SH-SY5Y (cell line): ENCODE measurements around the gene FOXP1.

ENCODE experiments used
- GATA2 ChIP-seq: IDR thresholded peaks from 2 replicates; pipeline ENCODE4 v1.6.1; 2011; ENCODE audit warnings: mild to moderate bottlenecking, low read depth, low read length
- GATA3 ChIP-seq: IDR thresholded peaks from 2 replicates; pipeline ENCODE4 v1.6.1; 2011; ENCODE audit warnings: low read depth, mild to moderate bottlenecking, low read length, moderate library complexity

Gene FOXP1

DNA sequence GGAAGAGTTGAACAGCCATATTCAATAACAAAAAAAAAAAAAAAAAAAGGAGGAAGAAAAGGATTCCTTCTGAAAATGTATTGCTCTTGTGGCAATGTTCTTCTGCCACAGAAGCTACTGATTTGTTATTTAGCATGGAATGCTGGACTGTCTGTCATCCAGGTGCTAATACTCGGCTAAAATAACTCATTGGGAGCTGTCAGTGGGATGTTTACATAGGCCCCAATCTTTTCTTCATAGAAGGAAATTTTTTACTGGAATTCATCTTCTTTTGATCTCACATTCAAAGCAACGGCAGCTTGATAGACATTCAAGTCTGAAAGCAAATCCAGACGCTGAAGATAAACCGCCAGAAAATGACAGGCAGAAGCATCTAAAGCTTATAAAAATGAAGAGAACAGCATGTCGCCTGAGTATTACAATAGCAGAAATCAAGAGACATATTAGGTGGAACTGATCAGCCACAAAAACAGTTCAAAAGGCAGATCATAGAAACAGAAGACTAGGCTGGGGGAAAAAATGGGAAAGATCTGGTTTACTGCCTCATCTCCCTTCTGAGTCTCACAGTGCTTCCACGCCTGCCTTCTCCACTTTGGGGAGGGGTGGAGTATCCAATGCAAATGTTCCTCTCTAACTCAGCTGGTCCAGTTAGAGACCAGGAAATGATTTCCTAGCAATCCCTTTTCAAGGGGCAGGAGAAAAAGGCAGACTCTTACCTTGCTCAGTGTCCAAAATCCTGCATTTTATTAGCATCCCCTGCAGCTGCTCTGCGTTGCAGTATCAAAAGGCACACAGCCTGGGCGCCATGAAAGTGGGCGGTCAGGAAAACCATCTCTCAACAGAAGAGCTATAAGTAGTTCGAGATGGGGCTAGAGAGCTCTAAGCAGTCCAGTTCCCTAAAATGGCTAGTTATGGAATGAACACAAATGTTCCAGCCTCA is 451.9 kb downstream of the FOXP1 start:
- TF ChIP-seq GATA2 (no peak), GATA3 (no peak)

DNA sequence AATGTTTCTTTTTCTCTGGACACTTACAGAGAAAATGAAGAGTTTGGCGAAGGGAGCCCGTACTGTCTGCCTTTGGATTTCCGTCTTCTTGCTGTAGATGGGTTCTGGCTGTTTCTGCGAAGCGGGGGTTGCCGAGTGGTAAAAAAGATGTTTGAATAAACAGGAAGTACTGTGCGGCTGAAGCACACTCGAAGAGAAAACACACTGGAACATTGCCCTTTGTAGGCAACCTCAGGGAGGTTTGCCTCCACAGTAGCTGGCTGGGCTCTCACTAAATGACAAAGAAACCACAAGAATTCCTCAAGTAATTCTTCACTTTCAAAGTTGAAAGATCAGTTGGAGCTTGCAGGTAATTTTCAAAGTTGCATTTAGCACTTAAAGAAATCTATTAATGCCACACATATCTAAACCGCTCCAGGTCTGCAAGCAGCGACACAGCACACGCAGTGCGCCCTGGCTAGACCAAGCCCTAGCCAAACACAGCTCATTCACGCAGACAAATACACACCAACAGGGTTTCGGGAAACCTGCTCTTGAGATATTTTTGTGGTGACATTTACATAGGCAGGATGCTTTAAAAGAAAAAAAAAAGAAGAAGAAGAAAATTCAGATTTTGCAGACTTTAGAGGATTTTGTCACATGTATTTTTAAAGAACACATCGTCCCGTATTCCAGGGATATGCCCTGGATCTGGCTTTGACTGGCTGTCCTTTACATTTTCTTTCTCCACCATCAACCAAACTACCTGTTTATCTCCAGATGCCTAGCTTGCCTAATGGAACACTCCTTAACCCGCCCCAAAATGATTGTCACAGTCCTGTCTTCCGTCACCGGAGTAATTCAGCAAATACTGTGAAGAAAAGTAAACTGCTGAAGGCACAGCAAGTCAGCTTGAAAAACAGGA is 452.8 kb downstream of the FOXP1 start:
- TF ChIP-seq GATA2 (no peak), GATA3 (no peak)

GRCh38 chr3:71129611-71130431 is 453.7 kb downstream of the FOXP1 start:
- TF ChIP-seq GATA2 (no peak), GATA3 (no peak)

GRCh38 chr3:71128961-71129360 is 454.6 kb downstream of the FOXP1 start:
- TF ChIP-seq GATA3 (no peak), GATA2 (no peak)

GRCh38 chr3:71127844-71128243 is 455.7 kb downstream of the FOXP1 start:
- TF ChIP-seq GATA2 (no peak), GATA3 (no peak)

GRCh38 chr3:71127052-71127831 is 456.3 kb downstream of the FOXP1 start:
- no peak for TF ChIP-seq GATA2
- no peak for TF ChIP-seq GATA3

DNA sequence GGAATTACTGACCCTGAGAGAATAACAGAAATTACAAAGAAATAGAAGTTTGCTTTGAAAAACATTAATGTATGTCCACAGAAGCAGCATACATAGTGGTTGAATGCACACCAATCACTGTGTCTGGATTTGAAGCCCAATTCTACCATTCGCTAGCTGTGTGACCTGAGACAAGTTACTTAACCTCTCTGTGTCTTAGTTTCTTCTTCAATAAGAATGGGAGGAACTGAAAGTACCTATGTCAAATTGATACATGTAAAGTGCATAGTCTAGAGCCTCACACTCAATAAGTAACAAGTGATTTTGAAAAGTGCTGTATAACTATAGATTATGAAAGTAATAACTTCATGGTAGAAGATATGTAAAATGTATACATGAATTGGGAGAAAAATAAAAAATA is 457.8 kb downstream of the FOXP1 start:
- TF ChIP-seq GATA2 (no peak), GATA3 (no peak)

DNA sequence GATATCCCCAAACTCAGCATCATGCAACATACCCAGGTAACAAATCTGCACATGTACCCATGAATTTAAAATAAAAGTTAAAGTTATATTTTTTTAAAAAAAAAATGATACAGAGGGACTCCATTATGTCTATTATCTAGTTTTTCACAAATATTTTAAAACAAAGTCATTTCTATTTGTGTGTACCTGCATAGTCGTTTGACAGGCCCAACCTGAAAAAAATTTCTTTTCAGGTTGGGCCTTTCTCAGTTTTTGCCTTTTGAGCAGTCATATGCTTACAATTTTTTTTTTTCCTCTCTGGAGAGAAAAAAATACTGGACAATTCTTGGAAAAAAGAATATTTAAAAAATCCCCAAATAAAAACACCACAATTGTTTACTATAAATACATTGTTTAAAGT is 459.5 kb downstream of the FOXP1 start:
- no peak for TF ChIP-seq GATA3
- no peak for TF ChIP-seq GATA2

- TF ChIP-seq GATA2 = no peak
These were observed 460.9 kb downstream of the FOXP1 start for GRCh38 chr3:71122641-71123040.

DNA sequence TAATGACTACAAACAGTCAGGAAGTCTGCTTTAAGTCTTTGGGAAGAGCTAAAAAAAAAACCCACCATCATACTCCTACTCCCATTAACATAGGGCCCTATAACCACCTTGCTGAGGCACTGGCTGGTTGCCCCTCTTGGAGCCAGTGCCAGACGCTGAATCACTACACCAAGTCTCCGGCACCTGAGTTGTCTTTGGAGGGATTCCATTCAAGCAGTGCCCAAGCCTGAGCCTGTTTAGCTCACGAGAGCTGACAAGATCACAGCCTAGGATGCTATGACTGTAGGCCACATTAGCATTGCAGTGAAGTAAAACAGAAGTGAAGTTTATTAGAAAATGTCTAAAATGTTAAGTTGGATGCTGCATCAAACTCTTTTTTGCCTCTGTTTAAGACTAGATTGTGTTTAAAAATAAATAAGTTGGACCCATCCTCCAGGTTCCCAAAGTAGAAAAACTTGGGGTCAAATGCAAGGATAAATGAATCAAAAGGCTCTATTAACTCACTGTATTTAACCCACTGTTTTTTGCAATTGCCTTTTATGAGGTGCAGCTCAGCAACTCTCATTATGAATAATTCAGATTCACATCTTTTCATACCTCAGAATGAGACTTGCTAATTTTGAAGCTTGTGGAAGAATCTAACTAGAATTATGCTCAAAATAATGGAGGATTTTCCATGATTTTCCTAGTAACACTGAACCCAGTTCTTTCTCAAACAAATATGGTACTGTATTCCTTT is 461.9 kb downstream of the FOXP1 start:
- TF ChIP-seq GATA2 (no peak), GATA3 (no peak)

GRCh38 chr3:71120012-71120411 is 463.5 kb downstream of the FOXP1 start:
- TF ChIP-seq GATA2 (no peak), GATA3 (no peak)

GRCh38 chr3:71119171-71119570 is 464.4 kb downstream of the FOXP1 start:
- no peak for TF ChIP-seq GATA3

- TF ChIP-seq GATA3 (no peak), GATA2 (no peak)
These were observed 465.1 kb downstream of the FOXP1 start for GRCh38 chr3:71118436-71118835.
